Measurements from ENCODE around the gene KRT75. TPM values are rescaled to one million over a fixed set of nuclear protein-coding genes. Genes with fewer than 3 reads are reported as not detected.

The KRT75 gene
- total and polyA plus RNA-seq, 2 of the 4 experiments (the other 2 are of a cell fraction), result not detected

DNA sequence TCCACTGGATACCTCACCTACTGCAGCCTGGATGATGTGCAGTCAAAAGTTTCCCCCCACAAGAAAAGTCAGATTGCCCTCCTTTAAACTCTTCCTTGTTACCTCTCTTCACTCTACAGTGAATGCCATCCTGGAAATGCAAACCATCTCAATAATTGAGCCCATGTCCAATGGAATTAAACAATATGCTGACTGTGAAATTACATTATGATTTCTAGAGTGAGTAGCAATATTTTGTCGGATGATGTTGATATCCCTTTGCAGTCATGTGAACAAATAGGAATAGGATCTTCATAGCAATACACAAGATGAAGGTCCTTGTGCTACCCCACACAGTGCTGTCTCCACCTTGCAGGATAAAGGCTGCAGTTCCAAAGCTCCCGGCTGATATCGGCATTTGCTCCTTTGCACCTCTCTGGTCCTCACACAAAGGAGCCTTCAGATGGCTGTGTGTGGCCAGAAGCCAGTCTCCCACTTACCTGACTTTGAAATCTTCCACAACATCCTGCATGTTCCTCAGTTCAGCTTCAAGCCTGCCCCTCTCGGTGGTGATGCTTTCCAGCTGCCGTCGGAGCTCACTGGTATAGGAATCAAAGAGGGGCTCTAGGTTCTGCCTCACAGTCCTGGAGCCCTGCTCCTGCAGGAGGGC is 1.5 kb downstream of the KRT75 start:
- no peak for DNase-seq
- H3K9ac ChIP-seq (ENCODE audit: low read depth, low read length), result no peak overlapping the region
- peaks cover 38% of the 10 kb centered on the region for H3K27me3 ChIP-seq (ENCODE audit: control insufficient read depth, insufficient read depth, low read length)
- no peak overlapping the region for H2BK20ac ChIP-seq (ENCODE audit: low read depth, low read length)
- no peak overlapping the region for H2BK15ac ChIP-seq (ENCODE audit: low read depth, low read length)
- H2AK5ac ChIP-seq (ENCODE audit: low read depth, low read length), result no peak overlapping the region
- H3K4ac ChIP-seq (ENCODE audit: low read depth, low read length), result no peak overlapping the region
- H4K8ac ChIP-seq (ENCODE audit: low read depth in 2 of 2, low read length in 2 of 2), result no peak overlapping the region
- H2AFZ ChIP-seq (replicated peaks; ENCODE audit: low read length, poor library complexity), result no peak overlapping the region
- H3K9me3 ChIP-seq (ENCODE audit: control insufficient read depth, insufficient read depth, low read length), result no peaks in the 10 kb centered on the region
- no peak overlapping the region for H3K27ac ChIP-seq (ENCODE audit: insufficient read depth, low read length)
- no TSS peak for BruUV-seq (replicated peaks)
- no peak overlapping the region for H4K91ac ChIP-seq (ENCODE audit: insufficient read depth, low read depth, low read length)
- POLR2A ChIA-PET (ENCODE audit: unreplicated experiment), result no interaction called here
- CTCF ChIA-PET, result no interaction called here
- no peaks in the 10 kb centered on the region for H3K4me1 ChIP-seq (ENCODE audit: control insufficient read depth, insufficient read depth, low read length)
- no peak overlapping the region for H2BK120ac ChIP-seq (ENCODE audit: low read depth, low read length)
- H3K79me1 ChIP-seq (ENCODE audit: low read depth in 1 of 2, low read length in 2 of 2), result no peaks in the 10 kb centered on the region
- H3K36me3 ChIP-seq (ENCODE audit: control insufficient read depth, insufficient read depth, low read length), result no peaks in the 10 kb centered on the region
- no peak overlapping the region for H2BK5ac ChIP-seq (ENCODE audit: low read depth, low read length, poor library complexity, severe bottlenecking)
- no peak overlapping the region for H3K14ac ChIP-seq (replicated peaks; ENCODE audit: low read depth, low read length)
- no peak overlapping the region for H3K18ac ChIP-seq (ENCODE audit: low read depth, low read length)
- no peak overlapping the region for H3K23ac ChIP-seq (ENCODE audit: low read depth, low read length)
- in situ Hi-C loops (cut with MboI; ENCODE audit: low sequenced_read_pairs), result no loop called here
- H2AK9ac ChIP-seq (replicated peaks; ENCODE audit: low read depth, low read length, poor library complexity), result no peak overlapping the region
- TF ChIP-seq CHD1 (IDR thresholded peaks at IDR 0.05; ENCODE audit: low read depth, low read length) (no peak), SMC3 (IDR thresholded peaks at IDR 0.05; ENCODE audit: low read depth, low read length) (no peak), CEBPB (IDR thresholded peaks at IDR 0.05; ENCODE audit: low read depth, low read length) (no peak), NFE2L2 (IDR thresholded peaks at IDR 0.05; ENCODE audit: low read depth, low read length) (no peak), FOS (IDR thresholded peaks at IDR 0.05; ENCODE audit: low read depth, low read length) (no peak), BHLHE40 (IDR thresholded peaks at IDR 0.05; ENCODE audit: low read depth, low read length) (no peak)
- TF ChIP-seq, protein P1, sequence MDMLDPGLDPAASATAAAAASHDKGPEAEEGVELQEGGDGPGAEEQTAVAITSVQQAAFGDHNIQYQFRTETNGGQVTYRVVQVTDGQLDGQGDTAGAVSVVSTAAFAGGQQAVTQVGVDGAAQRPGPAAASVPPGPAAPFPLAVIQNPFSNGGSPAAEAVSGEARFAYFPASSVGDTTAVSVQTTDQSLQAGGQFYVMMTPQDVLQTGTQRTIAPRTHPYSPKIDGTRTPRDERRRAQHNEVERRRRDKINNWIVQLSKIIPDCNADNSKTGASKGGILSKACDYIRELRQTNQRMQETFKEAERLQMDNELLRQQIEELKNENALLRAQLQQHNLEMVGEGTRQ (IDR thresholded peaks at IDR 0.05; ENCODE audit: low read depth, low read length), result no peak
- H3K4me3 ChIP-seq (ENCODE audit: insufficient read depth, low read depth, low read length), result no peak overlapping the region
- H4K5ac ChIP-seq (ENCODE audit: low read depth, low read length), result no peak overlapping the region
- no peaks in the 10 kb centered on the region for H3K9me1 ChIP-seq (ENCODE audit: insufficient read depth, low read length)
- dilution Hi-C loops (cut with HindIII; ENCODE audit: low sequenced_read_pairs, unreplicated experiment), result no loop called here
- no peak overlapping the region for H3K56ac ChIP-seq (ENCODE audit: extremely low read depth, insufficient read depth, low read length)
- intact Hi-C loops (cut with micrococcal nuclease), result no loop called here
- H3K4me2 ChIP-seq (ENCODE audit: low read depth, low read length), result no peak overlapping the region
- no peaks in the 10 kb centered on the region for H4K20me1 ChIP-seq (ENCODE audit: insufficient read depth, low read length)
- 83% methylated on average over 2 of the region's 6 CpGs; no CpG with 5 or more reads in 1 of the 2 experiments for WGBS, 2 experiments (ENCODE audit: extremely low coverage in 2 of 2, insufficient read length in 1 of 2)
- no peak for ATAC-seq (ENCODE audit: low read depth)

All from IMR-90 (cell line).